ENCODE results near the gene ATAD1.

GRCh38 chr10:87786421-87786820 lies 31.6 kb downstream of the ATAD1 start:
- no peak for TF ChIP-seq POLR2A (IDR thresholded peaks at IDR 0.05; ENCODE audit: low read depth, low read length)
- no peak for TF ChIP-seq TAF1 (IDR thresholded peaks at IDR 0.05; ENCODE audit: borderline replicate concordance, low read depth, low read length)

Data from GM12892 (cell line).